OCI-LY1 (cell line): ENCODE measurements around the gene PPARD.

Experiments
- EZH2 ChIP-seq: fragments of 200-600 bp; sonication (generic), shearing (Covaris generic); IDR thresholded peaks from 2 replicates; pipeline ENCODE4 v1.8.0; 2017; ENCODE audit warnings: borderline replicate concordance, mixed run types, mild to moderate bottlenecking, antibody characterized with exemption, low read length, moderate library complexity, mixed read lengths
- TF ChIP-seq, protein P1 (sequence below): fragments of 200-600 bp; sonication (generic), shearing (Covaris generic); IDR thresholded peaks from 2 replicates; pipeline ENCODE4 v1.5.1; 2017; ENCODE audit warnings: mild to moderate bottlenecking, antibody characterized with exemption, low read length, moderate library complexity, mixed read lengths

DNA sequence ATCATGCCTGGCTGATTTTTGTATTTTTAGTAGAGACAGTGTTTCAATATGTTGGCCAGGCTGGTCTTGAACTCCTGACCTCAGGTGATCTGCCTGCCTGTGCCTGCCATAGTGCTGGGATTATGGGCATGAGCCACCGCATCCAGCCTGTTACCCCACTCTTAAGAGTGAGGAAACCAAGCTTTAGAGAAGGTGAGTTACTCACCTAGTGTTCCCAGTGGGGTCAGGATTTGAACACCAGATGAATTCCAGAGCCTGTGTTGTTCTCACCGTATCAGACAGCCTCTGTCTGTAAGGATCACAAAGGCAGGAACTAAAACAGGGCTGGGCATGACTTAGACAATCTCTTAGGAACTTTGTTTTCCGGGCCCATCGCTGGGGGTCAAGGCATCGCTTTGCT is 100.3 kb downstream of the PPARD start:
- TF ChIP-seq, protein P1, sequence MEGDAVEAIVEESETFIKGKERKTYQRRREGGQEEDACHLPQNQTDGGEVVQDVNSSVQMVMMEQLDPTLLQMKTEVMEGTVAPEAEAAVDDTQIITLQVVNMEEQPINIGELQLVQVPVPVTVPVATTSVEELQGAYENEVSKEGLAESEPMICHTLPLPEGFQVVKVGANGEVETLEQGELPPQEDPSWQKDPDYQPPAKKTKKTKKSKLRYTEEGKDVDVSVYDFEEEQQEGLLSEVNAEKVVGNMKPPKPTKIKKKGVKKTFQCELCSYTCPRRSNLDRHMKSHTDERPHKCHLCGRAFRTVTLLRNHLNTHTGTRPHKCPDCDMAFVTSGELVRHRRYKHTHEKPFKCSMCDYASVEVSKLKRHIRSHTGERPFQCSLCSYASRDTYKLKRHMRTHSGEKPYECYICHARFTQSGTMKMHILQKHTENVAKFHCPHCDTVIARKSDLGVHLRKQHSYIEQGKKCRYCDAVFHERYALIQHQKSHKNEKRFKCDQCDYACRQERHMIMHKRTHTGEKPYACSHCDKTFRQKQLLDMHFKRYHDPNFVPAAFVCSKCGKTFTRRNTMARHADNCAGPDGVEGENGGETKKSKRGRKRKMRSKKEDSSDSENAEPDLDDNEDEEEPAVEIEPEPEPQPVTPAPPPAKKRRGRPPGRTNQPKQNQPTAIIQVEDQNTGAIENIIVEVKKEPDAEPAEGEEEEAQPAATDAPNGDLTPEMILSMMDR: no peak
- no peak for TF ChIP-seq EZH2
